ENCODE results near the gene EZH2.

GRCh38 chr7:148911626-148912025 is 27.5 kb upstream of the EZH2 start:
- no peak for TF ChIP-seq CTCF (IDR thresholded peaks at IDR 0.05)
- TF ChIP-seq POLR2A (IDR thresholded peaks at IDR 0.05): no peak

Measured in right lobe of liver (tissue), 4 donors.